Breast epithelium (tissue), 3 donors: ENCODE results near the gene RASD2.

Source experiments
- POLR2A ChIP-seq: fragments of 450-650 bp; IDR thresholded peaks from one replicate; pipeline ENCODE4 v1.6.1; 2016; ENCODE audit warnings: antibody characterized with exemption, mild to moderate bottlenecking, moderate library complexity
- POLR2AphosphoS5 ChIP-seq, 3 donors: sonication (generic); formaldehyde crosslinking; IDR thresholded peaks; one replicate each; pipeline ENCODE4 v1.6.1; 2017; ENCODE audit warnings: antibody characterized with exemption in 3 of 3

DNA sequence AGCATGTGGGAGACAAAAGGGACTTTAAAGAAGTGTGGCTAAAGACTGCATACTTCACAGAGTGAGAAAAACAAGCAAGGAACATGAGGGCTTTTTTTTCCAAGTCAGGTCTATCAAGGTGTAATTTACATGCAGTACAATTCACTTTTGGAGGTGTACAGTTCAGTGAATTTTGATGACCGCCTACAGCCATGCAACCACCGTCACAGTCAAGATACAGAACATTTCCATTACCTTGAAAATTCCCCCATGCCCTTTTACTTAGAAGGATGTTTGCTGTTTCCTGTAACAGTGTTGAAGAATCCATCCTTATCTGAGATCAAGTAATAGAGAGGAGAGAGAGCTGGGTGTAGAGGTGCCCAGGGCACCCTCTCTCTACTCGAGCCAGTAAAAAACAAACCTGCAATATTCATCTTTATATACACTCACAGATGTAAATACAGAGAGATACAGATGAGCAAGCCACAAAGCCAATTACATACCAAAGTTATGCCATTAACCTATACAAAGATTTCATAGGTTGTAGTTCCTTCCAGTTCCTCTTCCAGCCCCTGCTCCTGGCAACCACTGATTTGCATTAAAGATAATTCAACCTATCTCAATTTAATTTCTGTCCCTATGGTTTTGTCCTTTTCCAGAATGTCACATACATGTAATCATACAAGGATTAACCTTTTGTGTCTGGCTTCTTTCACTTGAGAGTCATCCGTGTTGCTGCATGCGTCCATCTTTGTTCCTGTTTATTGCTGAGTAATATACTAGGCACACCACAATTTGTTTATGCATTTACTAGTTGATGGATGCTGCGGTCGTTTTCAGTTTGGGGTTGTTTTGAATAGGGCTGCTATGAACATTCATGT, 35.0 kb upstream of the RASD2 start:
- TF ChIP-seq POLR2A (no peak), POLR2AphosphoS5 (IDR thresholded peaks at IDR 0.05) (no peak)
